NCI-H2107 treated with DMSO at 0.1 percent for 48 hours (cell line): ENCODE measurements around the gene HSPBP1.
"Not testable (repeated sequence)": the region's sequence is repeated elsewhere in the genome, so short reads cannot be mapped to it uniquely, and the experiment has no call there.

ENCODE experiments used
- DNase-seq: peaks from one replicate; lab custom pipeline; 2025; ENCODE audit not compliant: unreplicated experiment; lab: John Stamatoyannopoulos, UW

Gene HSPBP1

DNA sequence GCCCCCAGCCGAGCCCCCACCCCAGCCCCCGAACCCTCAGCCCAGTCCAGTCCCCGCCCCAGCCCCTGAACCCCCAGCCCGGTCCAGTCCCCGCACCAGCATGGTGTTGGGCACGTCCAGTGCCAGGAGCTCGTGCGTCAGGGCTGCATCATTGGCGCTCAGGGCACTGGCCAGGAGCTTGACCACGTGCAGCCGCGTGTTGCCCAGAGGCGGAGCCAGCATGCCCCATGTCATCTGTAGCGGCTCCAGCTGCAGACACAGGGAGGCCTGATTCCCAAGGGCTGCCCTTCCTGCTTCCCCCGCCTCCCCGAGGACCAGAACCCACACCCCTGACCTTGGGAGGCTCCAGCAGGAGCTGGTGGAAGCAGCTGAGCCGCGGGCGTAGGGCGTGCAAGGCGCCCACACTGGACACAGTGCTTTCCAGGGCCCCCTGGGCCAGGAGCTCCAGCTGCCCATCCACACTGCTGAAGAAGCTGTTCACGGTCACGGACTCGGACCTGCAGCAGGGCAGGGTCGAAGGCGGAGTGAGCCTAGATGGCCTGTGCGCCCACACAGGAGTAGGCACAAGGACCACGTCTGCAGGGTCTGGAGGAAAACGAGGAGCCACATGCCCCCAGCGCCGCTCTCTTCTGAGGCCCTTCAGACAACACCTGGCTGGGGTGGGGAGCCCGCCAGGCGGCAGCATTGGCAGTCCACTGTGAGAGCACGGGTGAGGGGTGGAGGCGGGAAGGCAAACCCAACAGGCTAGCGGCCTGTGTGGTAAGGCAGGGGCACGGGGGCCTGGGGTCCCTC lies 38.6 kb downstream of the HSPBP1 start:
- DNase-seq = no peak

DNA sequence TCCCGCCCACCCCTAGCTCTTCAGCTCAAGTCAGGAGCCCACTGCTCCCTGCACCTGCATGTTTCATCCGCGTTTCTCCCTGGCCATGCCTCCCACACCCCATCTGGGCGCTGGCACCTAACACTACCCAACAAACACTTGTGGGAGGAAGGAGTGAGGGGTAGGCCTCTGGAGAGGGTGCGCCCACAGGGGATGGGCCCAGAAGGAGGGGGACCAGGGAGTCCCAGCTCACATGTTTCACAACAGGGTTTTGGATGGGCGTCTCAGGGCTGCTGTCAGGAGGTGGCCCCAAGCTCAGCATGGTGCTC lies 39.2 kb downstream of the HSPBP1 start:
- no peak for DNase-seq

DNA sequence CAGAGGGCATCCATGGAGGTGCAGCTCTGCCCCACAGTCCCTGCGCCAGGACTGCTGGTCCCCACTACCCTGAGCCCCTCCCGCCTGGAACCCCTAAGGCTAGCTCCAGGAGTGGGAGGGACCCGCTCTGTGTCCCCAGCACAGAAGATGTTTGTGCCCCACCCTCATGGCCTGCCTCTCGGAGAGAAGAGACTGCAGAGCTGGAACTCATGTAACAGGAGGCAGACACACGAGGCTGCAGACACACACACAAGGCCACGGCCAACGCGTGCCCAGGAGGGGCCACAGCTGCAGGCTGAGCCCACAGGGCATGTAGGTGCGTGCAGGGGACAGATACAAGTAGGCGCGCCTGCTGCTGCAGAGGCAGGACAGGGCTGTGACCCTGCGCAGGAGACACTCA lies 40.9 kb downstream of the HSPBP1 start:
- no peak for DNase-seq

DNA sequence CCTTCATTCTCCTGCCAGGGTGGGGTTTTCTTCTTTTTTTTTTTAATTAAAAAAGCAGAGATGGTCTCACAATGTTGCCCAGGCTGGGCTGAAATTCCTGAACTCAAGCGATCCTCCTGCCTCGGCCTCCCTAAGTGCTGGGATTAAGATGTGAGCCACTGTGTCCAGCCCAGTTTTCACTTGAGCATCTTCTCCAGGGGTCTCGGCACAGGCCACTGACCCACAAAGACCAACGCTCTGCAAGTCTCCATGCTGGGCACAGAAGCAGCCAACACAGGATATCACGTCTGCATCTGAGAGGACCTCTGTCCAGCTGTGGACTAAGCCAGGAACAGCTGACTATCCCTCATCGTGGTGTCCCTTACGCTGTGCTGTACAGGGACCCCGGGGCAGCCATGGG lies 41.9 kb downstream of the HSPBP1 start:
- no peak for DNase-seq

DNA sequence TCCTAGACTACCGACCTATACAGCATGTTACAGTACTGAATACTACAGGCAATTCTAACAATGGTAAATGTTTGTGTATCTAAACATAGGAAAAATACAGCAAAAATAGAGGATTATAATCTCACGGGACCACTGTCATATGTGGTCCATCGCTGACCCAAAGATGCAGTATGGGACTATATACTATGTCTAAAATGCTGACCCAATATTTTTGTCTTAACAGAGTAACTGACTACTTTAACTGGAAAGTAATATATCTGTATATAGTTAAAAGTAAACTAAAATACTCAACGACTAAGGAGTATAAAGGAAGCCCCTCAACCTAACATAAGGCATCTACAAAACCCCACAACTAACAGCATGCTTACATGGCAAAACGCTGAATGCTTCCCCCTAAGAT lies 46.9 kb downstream of the HSPBP1 start:
- DNase-seq = no peak

DNA sequence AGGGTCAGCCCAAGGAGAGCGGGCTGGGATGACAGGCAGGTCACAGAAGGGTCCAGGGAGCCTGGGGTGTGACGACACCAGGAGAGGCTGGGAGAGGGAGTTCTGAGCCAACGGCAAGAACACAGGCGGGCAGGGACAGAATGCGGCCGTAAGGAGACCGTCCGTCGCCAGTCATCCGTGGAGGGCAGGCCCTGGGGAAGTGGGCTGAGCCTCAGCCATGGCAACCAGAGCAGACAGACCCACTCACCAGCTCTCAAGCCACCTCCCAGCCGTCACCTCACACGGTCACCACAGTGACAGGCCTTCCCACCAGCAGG lies 47.7 kb downstream of the HSPBP1 start:
- no peak for DNase-seq

DNA sequence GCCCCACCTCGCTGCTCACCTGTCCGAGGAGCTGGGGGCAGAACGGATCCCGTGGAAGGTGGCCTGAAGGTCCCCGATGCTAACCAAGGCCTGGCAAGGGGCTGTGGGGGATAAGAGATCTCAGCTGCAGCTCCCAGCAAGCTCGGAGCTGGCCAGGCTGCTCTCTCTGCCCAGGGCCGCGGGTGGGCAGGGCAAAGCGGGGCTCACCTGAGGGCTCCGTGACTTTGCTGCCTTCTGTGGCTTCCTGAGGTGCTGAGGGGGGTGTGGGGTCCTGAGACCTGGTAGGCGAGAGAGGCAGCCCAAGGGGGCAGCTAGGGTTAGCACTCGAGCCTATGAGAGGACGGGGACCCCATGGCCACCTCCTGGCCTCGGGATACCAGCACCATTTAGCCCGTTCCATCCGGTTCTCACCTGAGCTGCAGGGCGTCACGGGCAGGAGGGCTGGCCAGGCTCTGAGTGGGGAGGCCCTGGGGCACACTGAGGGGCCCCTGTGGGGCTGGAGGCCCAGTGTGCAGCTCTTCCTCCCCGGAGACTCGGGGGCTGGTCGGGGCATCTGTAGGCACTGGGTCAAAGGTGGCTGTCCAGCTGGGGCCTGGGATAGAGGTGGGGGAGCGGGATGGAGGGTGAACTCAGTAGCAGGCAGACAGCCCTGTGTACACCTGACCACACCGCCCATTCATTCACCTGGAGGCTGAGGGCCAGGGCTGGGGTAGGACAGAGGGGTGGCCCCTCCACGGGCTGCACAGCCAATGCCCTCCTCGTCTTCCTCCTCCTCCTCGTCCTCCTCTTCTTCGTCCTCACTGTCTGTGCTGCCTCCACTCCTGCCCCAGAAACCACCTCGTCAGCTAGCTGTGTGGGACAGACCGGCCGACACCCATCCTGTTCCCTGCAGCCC lies 48.3 kb downstream of the HSPBP1 start:
- DNase-seq = no peak

DNA sequence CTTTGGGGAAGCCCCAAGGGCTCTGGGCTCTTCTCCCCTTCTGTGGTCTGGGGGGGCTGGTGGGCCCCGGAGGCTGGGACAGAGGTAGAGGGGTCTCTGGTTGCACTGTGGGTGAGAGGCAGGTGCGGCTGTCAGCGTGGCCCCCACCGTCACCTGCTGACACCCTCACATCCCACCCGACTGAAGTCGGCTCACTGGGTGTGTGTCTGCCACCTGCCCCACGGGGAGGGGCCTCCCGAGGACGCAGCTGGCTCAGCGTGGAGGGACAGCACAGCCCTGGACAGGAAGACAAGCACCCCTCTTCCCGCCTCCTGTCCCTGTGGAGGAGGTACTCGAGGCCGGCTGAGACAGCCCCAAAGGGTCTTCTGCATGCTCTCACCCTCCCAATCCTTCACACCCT lies 49.1 kb downstream of the HSPBP1 start:
- DNase-seq = no peak

DNA sequence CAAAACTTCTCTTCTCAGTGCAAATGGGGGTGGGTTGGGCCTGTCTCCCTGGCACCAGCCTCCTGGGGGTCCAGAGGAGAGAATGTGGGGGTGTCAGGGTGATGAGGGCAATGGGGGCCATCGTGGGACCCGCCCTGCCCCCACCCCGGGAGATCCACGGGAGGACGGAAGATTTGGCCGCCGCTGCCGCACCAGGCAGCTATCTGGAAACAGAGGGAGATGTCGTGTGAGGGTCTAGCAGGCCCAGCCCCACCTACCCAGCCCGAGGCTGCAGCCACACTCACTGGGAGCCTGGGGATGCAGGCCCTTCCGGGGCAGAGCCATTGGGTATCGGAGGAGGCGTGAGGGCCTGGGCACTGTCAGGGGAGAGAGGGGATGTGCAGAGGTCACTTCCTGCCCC lies 49.6 kb downstream of the HSPBP1 start:
- DNase-seq = no peak

DNA sequence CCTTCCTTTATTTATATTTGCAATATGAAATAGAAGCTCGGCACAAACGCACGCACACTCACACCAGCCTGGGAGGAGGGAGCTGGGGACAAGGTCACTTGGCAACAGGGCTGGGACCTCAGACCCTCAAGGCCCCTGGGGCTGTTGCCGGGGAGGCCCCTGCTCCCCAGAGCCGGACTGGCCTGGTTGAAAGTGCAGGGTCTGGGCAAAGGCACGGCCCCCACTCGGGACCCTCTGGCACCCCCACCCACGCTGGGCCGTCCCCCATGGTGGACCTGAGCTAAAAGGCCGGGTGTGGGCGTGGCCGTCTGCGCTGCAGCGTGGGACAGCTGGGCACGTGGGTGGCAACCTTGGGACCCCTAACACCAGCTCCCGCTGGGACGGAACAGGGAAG lies 50.1 kb downstream of the HSPBP1 start:
- DNase-seq = no peak

DNA sequence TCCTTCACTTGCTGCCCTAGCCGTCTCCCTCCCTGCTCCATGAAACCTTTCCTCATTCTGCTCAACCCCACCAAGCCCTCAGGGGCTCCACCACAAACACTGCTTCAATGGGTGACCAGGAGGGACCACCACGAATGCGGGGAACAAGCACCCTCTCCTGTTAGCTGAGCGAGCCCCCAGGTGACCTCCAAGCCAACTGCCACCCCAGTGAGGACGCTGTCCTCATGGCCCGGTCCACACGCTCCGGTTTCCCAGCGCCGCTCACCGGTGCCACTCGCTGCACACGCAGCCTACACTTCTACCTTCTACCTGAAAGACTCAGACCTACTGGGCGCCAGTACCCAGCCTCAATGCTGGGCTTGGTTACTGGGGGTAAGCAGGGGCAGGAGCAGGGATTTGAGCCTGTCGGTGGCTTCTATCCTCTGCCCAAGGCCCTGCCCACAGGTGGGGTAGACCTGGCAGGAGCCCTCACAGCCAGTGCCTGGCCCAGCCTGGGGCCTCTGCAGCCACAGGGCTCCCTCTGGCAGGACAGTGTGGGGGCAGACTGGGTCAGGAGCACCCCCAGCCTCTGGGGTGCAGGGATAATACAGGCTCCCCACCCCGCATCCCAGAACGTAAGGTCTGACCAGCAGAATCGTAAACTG lies 50.6 kb downstream of the HSPBP1 start:
- DNase-seq = no peak

DNA sequence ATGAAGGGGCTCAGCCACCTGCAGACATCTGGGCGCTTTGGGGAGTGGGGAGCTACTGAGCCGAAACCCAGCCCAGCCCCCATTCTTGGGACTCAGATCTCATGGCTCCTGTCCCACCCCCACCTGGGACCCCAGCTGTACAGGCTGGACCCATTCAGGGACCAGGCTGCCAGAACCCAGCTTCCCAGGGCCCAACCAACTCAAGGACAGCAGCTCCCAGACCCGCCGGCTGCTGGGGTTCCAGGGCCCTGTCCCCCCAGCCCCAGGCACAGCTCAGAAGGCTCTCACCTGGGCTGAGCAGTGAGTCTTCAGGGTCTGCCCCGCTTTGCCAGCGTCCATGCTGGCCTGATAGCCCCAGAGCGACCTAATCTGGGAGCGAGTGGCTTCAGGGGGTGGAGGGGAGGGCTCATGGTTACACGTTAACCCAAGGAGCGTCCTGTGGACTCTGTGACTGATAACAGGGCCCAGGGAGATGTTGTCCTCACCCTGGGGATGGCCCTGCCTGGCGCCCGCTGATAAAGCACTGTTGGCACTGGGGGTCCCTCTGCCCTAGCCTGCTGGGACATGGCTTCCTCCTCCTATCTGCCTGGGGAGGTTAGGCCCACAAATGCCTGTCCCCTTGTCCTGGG lies 51.4 kb downstream of the HSPBP1 start, which contains the start of gene TMEM86B:
Gene TMEM86B (minus strand): TSS at position 361 of the 629 bp plus-strand sequence. CDS start 22 bp downstream, at position 339.
- DNase-seq = no peak

DNA sequence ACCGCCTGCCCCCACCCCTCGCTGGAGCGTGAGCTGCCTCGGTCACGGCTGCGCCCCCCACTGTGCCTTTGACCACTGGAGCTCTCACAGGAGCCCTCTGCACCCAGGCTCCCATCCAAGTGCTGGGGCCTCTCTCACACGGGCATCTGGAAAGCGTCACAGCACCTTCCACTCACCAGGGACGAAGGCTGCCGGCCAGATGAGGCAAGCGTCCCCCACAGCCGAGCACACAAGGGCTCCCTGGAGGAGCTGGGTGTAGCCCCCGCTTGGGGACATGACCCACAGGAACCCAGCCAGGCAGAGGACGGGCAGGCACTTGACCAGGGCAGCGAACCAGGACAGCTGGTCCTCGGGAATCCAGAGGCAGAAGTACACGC lies 51.9 kb downstream of the HSPBP1 start:
- no peak for DNase-seq

DNA sequence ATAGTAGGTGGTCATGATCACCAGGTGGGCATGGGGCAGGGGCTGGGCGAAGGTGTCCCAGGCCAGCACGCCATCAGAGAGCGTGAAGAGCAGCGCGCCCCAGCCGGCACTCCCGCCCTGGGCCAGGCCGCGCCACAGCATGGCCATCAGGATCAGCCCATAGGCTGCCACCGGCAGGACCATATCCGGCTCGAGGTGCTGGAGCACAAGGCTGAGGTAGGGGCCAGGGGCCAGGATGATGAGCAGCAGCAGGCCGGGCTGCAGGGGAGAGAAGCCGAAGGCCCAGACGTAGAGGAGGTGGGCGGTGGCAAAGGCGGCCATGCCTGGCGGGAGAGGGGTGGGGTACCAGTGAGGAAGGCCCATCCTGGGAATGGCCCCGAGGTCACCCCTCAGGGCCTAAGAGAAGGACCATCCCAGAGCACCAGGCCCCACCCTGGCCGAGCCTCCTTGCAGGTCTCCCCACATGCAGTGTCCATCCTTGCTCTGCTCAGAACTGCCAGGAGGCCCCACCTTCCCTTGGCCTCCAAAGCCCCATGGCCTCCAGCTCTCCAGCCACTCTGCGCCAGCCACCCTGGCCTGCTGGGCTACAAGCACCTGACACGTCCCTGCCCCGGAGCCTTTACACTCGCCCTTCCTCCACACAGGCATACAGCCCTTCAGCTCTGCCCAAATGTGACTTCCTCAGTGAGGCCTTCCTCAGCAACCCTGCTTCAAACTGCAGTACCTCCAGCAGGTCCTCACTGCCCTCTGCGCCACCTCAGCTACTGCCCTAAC lies 52.5 kb downstream of the HSPBP1 start:
- DNase-seq = no peak

DNA sequence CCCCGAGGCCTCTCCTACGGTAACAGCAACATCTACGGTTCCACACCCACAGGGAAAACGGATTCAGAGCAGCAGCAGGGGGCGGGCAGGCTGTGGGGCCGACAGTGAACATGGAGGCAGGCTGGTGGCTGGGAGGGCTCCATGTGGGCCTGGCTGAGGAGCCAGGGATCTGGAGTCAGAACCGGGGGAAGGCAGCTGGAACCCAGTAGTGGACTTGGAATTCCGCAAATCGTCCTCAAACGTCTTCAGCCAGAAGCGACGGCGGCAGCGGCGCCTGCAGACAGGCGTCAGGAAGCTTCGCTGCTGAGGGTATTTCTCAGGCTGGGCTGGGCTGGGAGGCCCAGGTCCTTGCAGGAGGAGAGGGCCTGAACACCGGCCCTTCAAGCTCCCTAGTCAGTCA lies 53.1 kb downstream of the HSPBP1 start:
- DNase-seq = no peak

DNA sequence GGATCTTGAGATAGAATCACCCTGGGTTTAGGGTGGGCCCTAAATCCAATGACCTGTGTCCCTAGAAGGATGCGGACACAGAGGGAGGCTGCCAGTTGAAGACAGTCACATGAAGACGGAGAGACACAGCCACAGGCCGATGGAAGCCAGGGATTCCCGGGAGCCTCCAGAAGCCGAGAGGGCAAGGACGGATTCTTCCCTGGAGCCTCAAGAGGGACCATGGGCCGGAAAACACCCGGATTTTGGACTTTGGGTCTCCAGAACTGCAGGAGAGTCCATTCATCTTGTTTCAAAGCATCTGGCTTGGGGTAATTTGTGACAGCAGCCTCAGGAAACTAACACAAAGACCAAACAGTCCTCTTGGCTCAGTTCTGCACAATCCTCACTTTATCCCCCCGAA lies 53.6 kb downstream of the HSPBP1 start:
- no peak for DNase-seq

DNA sequence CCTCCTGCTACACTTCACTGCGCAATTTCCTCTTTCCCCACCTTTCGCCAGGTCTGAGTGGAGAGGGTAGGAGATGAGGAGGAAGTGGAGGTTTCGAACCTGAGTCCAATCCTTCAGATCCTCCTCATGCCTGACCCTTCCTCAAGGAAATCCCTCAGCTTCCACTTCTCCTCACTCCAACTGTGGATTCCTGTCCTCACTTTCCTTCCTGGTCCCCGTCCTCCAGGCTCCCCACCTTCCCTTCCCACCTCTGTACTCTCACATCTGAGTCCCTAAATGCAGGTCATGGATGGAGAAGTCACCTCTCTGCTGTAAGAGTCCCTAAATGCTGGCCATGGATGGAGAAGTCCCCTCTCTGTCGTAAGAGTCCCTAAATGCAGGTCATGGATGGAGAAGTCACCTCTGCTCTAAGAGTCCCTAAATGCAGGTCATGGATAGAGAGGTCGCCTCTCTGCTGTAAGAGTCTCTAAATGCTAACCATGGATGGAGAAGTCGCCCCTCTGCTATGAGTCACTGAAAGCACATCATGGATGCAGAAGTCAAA lies 54.4 kb downstream of the HSPBP1 start:
- no peak for DNase-seq

DNA sequence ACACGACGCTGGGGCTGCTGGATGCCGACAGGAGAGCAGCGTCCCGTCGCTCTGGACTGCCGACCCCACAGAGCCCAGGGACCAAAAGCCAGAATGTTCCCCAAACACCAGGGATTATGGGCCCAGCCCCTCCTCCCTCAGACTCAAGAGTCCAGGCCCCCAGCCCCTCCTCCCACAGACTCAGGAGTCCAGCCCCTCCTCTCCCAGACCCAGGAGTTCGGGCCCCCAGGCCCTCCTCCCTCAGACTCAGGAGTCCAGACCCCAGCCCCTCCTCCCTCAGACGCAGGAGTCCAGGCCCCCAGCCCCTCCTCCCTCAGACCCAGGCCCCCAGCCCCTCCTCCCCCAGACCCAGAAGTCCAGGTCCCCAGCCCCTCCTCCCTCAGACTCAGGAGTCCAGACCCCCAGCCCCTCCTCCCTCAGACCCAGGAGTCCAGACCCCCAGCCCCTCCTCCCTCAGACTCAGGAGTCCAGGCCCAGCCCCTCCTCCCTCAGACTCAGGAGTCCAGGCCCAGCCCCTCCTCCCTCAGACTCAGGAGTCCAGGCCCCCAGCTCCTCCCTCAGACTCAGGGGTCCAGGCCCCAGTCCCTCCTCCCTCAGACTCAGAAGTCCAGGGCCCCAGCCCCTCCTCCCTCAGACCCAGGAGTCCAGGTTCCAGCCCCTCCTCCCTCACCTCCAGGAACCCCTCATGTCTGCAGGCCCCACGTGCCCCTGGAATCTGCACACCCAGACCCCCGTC lies 55.1 kb downstream of the HSPBP1 start:
- not testable (repeated sequence) for DNase-seq

DNA sequence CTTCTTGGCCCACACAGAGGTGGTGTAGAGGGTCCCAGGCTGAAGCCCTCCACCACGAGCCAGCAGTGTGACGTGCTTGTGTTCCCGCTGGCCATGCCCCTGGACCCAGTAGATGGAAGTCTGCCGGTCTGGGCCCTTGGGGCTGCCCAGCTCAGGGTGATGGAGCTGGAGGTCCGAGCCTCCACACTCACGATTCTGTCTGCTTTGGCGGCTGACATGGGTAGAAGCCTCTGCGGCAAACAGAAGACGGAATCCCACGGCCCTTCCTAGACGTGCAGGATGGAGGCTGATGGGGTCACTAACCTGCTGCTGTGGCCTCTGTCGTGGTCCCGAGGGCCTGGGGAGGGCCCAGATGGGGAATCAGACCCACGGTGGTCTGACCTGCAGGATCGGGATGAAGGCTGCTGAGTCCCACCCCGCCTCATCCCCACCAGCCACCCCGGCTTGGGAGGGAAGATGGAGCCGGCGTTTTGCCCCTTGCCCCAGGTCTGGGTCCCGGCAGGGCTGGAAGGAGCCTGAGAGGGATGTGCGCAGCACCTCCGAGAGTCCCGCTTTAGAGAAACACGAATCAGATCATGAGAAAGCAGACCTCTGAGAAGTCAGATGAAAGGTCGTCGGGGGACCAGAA lies 55.8 kb downstream of the HSPBP1 start:
- DNase-seq = no peak
